Pulmonary artery endothelial cell (primary cell): ENCODE results near the gene RPGR. TPM values are rescaled to one million over a fixed set of nuclear protein-coding genes. Genes with fewer than 3 reads are reported as not detected.

Experiments
- DNase-seq: peaks from one replicate; pipeline ENCODE4 v3.0.0-alpha.2; 2011; ENCODE audit warnings: low read depth, low spot score
- total RNA-seq: library from RNA; depleted of rRNA; stranded (reverse); fragments of >200 nt; gene quantifications from 2 replicates; pipeline ENCODE4 v1.2.3, GENCODE V29; 2014

RPGR gene
- total RNA-seq, 1 donor from 2014 or later: 38.1 TPM

DNA sequence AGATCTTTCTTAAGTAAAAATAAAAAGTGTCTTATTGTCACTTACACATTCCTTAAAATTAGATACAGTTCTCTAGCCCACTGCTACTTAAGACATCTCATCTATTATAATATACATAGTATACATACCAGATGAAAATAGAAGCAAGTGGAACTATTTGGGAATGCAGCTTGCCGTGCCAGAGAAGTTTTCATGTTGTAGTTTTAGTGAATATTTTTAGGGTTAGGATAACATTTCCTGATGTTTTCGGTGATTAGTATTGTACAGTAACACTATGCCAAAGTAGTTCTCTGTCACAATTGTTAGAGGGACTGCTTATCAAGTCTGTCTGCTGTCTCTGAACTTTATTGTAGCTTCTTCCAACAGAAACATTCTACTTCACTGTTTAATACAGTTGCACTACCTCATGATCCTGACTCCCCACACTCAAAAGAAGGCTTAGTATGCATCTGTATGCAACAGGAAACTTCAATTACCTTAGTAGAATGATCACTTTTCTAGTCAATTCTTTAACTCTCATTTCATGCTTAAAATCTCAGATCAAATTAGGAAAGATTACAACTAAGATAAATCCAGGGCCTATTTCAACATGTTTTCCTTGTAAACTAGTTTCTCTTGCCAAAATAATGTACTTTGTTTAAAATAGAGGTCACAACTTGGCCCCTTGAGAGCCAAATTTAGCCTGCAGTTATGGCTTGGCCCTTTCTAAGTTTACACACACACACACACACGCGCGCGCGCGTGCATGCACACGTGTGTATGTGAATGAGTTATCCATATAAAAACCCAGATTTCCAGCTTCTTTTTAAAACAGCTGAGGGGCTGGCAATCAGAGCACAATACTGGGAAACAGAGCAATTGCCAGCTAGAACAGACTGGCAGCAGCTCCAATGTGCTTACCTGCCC is 64.3 kb downstream of the RPGR start:
- DNase-seq: no peak

DNA sequence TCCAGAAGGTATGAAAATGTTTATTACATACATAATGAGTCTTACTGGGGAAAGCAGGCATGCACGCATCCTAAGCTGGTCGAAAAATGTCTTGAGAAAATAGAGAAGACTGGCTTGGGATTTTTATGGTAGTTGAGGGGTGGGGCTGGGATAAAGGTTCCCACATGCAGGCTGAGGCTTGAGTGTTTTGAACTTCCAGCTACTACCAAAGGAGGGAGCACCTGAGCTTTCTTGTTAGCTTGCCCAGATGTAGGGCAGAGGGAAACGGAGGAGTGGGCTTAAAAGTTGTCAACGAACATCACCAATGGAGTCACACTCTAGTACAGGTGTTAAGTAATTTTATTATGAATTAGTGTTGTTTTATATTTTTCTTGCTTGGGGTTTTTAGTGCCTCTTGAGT is 67.1 kb downstream of the RPGR start:
- no peak for DNase-seq

DNA sequence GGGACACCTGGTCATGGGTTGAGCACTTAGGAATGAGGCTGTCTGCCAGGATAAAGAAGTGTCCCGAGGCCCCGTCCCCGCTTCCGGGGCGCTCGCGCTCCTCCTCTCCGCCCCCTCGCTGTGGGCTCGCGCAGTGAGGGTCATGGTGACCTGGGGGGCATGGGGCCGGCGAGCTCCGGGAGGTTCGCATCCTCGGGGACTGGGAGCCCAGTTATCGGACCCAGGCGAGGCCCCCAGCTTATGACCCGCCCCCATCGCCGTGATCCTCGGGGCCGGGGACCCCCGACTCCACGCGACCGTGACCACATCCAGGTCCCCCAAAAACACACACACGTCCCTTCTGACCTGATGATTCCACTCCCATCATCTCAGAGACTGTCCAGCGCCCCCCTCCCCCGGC is 71.3 kb downstream of the RPGR start:
- no peak for DNase-seq

DNA sequence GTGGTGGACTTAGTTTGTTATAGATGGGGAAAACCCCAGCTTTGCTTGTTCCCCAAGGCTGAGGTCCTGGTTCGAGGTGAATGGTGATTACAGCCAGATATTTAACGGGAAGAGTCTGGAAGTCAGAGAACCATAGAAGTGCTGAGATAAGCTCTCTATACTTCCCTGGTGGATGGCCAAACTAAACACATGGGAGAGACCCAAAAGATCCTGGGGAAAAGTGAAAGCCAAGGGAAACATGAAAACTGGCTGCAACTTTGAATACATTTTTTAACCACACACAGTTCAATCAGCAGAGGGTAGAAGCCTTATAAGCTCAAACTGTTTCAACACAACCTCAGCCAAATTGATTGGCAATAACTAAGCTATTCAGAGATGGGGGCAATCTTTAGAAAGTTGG is 77.3 kb downstream of the RPGR start:
- DNase-seq: no peak

DNA sequence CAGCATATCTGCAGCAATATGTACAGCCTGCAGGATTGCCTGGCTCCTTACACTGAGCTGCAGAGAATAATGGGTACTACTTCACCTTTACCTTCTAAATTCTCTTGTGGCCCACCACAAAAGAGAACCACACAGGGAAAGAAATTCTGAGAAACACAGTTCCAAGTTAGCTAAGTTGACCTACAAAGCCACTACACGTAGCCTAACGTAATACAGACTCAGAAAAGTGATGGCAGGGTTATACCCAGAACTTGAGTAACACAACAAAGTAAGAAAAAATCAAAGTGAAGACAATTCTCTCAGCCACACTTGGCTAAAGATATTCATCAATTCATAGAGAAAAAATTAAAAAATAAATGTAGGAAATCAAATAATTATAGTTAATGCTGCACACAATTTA is 80.3 kb downstream of the RPGR start:
- no peak for DNase-seq

DNA sequence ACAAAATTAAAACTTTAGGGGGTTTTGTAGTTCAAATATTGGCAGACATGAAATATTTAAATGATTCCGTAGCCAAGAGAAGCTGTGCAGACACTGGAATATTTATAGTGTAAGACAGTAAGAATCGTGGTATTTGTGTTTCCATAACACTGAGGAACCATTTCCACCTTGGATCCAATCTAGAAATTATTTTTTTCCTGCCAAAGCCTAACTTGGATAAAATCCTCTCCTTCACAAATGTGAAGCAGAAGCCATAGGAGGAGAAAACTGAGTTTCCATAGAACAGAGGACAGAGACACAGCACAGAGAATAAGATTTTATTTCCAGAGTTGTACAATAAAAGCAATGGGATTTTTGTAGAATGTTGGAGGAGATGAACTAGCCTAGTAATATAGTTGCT is 86.8 kb downstream of the RPGR start:
- no peak for DNase-seq

DNA sequence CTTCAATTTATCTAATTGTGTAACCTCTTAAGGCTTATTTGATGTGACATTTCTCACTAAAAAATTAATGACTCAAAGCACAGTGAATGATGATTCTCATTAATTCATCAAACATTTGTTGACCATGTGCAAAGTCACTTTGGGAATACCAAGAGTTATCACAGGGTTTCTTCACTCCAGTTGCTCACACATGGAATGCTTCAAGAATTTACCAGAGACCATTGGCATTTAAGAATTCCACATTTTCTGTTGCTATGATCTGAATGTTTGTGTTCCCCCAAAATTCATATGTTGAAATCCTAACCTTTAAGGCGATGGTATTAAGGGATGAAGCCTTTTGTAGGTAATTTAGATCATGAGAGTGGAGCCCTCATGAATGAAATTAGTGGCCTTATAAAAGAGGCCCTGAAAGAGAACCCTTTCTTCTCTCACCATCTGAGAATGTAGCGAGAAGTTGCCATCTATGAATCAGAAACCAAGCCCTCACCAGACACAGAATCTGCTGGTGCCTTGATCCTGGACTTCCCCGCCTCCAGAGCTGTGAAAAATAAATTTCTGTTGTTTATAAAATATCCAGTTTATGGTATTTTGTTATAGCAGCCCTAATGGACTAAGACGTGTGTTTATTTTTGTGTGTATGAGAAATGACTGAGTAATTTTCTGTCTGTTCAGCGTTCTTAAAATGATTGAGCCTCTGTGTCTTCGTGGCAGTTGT is 90.3 kb downstream of the RPGR start:
- DNase-seq: no peak

DNA sequence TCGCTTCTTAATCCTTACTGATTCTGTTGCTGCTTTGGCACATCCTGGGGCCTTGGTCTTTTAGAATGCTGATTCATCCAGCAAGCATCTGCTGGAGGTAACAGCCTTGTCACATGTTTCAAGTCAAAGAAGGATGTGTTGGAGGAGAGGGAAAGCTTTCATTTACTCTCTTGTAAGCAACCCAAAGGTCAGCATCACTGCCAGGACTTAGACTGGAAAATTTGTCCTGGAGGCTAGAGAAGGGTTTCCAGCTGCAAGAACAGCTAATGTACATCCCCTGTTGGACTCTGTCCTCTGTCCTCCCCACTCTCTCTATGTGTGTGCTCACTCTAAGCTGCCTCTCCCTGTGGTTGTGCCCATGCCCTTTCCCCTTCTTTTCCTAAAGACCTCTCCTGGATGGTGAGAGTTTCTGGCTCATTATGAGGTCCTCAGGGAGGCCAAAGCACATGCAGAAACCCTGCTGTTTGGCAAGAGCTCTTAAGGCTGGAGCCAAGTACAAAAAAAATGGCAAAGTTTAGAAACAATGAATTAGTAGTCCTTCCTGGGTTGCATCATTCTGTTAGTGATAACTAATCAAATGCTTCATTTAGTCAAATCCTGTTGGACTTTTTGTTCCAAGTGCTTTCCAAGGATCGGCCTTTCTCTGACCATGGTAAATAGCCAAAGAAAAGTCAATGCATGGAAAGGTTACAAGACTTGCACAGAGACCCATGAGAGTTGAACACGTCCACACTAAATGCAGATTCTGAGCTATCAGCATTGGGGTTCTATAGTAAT is 93.2 kb downstream of the RPGR start:
- no peak for DNase-seq

DNA sequence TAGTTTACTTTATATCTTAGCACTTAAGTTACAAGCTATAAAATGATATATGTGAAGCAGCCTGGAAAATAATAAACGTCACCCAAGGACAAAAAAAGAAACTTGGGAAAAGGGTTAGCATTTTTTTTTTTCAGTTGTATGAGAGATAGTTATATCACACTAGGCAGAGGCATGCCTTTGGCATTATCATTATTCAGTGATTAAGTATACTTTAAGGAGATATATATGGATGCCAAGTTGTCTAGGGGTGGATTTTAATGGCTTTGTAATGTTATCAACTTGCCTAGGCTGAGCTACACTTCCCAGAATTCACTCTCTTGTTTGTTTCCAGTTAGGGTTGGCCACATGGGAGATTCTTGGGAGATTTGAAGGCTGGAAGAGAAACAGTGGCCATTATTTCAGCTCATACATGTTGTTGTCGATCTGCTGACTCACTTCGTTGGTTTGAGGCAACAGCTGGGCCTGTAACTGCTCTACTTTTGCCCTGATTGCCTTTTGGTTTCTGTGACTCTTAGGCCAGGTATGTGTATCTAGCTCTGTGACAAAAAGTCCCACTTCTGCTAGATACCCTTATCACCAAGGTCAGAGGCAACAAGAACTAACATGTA is 95.1 kb downstream of the RPGR start:
- DNase-seq: no peak

DNA sequence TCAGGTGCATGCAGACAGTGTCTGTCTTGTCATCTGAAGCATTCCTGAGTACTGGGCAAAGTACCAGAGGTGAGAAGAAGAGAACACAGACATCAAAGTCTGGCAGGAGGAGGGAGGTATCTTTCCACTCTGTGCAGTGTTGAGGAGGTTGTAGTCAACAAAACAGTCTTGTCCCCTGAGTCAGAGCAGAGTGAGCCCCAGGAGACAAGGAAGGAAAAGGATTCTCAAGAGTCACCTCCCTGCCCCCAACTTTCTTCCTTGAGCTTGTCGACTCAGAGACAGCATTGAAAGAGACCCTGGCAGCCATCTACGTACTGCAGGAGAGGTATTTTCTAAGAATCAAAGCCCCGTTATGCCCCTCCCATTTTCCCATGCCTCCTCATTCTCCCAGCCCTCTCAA is 102.2 kb downstream of the RPGR start:
- DNase-seq: no peak

DNA sequence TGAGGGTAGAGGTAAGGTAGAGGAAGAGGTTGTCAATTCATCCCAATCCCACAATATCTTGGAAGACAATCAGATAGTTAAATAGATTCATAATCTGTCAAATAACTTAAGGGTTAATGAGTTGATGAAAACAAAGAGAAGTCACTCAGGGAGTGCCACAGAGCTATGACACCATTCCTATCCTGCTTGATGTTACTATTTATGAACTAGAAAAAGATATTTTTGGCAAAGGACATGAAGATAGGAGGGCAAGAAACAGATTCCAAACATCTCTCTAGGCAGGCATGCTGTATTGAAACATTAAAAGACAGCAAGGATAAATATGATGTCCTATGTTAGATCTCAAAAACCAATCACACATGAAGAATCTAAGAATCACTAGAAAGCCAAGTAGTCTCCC is 103.1 kb downstream of the RPGR start:
- DNase-seq: no peak

DNA sequence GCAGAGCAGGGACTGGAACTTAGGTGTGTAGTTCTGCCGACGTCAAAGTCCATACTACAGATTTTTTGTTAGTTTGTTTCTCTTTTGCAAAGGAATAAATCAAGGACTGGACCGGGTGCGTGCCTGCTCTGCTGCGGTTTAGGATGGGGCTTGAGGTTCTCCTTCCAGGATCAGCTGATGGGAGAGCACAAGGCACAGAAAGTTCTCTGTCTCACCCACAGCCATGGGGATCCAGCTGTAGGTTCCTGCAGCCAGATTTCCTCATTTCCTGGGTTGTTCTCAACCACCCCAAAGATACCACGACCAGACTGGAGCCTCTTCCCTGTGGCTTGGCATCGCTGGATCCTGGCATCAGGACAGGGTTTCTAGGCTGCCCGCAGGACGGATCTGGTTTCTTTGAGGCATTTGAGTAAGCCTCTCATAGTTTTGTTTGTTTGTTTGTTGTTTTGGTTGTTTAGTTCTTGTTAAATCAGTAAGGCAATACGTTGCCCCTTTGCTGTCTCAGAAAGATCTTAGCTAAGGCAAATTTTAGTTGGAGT is 105.8 kb downstream of the RPGR start:
- no peak for DNase-seq

DNA sequence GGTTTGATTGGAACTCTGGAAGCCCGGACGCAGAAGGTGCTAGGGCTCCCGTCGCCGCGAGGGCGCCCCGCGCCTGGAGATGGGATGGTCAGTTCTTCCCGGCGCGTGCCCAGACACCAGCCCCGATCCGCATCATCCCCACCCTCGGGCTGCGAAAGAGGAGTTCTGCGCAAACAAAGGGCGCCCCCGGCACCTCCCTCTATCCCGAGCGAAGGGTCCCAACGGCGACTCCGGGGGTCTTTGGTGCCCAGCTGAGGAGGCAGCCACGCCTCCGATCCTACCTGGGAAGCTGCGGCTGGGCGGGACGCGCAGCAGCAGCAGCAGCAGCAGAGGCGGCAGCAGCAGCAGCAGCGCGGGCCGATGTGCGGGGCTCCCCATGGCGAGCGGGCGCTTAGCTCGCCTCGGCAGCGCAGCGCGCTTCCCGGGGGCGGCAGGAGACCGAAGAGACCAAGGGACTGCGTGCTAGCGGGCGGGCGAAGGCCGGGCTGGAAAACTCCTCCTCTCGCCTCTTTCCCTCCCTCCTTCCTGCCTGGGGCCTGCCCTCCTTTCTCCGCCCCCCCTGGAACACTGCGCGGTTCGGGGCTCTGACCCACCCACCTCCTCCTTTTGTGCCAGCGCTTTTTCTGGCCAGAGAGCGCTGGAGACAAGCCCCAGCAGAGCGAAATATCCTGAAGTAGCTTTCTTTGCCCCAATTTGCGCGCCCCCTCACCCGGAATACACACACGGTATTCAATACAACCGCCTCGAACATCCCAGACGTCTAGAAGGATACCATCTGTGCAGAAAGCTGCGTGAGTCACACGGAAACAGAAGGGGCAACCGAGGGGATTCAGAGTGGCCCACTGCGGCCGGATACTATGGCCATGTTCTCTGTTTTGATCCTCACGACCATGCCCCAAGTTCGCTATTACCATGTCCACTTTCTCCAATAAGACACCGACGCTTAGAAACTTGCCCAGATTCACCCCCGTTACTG is 106.6 kb downstream of the RPGR start, which contains the start of gene SRPX:
Gene SRPX, minus strand, starts transcription at position 457 of the 976 bp plus-strand sequence. Its CDS starts 79 bp downstream, at position 378.
- DNase-seq: no peak

DNA sequence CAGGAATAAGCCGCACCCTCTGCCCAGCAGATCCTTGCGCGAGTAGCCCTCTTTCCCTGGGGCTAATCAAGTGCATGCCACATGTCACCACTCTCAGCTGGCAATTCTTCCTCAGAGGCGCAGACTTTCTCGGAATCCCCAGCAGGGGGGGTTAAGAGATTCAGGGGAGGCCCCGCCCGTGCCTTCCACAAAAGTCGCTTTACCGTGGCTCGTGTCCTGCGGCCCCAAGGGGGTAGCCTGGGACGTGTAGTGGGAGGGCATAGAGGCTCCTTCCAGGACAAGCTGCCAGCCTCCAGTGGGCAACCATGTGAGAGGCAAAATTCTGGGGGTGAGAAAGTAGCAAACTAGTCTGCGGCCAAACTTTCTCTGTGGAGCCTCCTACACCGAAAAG is 107.3 kb downstream of the RPGR start:
- DNase-seq: no peak

Other genes starting within 250 kb of the RPGR start
- 368 and 413 TPM in 2 replicates for gene SRPX, start 106.6 kb downstream of the RPGR start, total RNA-seq
- gene OTC, start 25.1 kb upstream of the RPGR start, total RNA-seq: not detected in 2 replicates
- gene TSPAN7, start 234.0 kb upstream of the RPGR start, total RNA-seq: 4.6 and 13.5 TPM in 2 replicates